ENCODE results near the gene CCNL1.

The CCNL1 gene

GRCh38 chr3:157119369-157119951, 40.5 kb downstream of the CCNL1 start (continued):
- TF ChIP-seq, protein P1, sequence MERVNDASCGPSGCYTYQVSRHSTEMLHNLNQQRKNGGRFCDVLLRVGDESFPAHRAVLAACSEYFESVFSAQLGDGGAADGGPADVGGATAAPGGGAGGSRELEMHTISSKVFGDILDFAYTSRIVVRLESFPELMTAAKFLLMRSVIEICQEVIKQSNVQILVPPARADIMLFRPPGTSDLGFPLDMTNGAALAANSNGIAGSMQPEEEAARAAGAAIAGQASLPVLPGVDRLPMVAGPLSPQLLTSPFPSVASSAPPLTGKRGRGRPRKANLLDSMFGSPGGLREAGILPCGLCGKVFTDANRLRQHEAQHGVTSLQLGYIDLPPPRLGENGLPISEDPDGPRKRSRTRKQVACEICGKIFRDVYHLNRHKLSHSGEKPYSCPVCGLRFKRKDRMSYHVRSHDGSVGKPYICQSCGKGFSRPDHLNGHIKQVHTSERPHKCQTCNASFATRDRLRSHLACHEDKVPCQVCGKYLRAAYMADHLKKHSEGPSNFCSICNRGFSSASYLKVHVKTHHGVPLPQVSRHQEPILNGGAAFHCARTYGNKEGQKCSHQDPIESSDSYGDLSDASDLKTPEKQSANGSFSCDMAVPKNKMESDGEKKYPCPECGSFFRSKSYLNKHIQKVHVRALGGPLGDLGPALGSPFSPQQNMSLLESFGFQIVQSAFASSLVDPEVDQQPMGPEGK (CRISPR knock-in tag; IDR thresholded peaks at IDR 0.05; ENCODE audit: borderline replicate concordance) = no peak
- no peak for TF ChIP-seq BACH2 (CRISPR knock-in tag; IDR thresholded peaks at IDR 0.05; ENCODE audit: borderline replicate concordance)
- TF ChIP-seq ZC3H10 (CRISPR knock-in tag; IDR thresholded peaks at IDR 0.05) = no peak
- TF ChIP-seq, protein P2, sequence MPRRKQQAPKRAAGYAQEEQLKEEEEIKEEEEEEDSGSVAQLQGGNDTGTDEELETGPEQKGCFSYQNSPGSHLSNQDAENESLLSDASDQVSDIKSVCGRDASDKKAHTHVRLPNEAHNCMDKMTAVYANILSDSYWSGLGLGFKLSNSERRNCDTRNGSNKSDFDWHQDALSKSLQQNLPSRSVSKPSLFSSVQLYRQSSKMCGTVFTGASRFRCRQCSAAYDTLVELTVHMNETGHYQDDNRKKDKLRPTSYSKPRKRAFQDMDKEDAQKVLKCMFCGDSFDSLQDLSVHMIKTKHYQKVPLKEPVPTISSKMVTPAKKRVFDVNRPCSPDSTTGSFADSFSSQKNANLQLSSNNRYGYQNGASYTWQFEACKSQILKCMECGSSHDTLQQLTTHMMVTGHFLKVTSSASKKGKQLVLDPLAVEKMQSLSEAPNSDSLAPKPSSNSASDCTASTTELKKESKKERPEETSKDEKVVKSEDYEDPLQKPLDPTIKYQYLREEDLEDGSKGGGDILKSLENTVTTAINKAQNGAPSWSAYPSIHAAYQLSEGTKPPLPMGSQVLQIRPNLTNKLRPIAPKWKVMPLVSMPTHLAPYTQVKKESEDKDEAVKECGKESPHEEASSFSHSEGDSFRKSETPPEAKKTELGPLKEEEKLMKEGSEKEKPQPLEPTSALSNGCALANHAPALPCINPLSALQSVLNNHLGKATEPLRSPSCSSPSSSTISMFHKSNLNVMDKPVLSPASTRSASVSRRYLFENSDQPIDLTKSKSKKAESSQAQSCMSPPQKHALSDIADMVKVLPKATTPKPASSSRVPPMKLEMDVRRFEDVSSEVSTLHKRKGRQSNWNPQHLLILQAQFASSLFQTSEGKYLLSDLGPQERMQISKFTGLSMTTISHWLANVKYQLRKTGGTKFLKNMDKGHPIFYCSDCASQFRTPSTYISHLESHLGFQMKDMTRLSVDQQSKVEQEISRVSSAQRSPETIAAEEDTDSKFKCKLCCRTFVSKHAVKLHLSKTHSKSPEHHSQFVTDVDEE (CRISPR knock-in tag; IDR thresholded peaks at IDR 0.05) = no peak
- no peak for TF ChIP-seq ZFP3 (CRISPR knock-in tag; IDR thresholded peaks at IDR 0.05)
- TF ChIP-seq ZFP30 (CRISPR knock-in tag; IDR thresholded peaks at IDR 0.05) = no peak
- TF ChIP-seq TCF4 (CRISPR knock-in tag; IDR thresholded peaks at IDR 0.05; ENCODE audit: borderline replicate concordance) = no peak
- TF ChIP-seq TOX (CRISPR knock-in tag; IDR thresholded peaks at IDR 0.05; ENCODE audit: borderline replicate concordance) = no peak
- TF ChIP-seq ESRRG (CRISPR knock-in tag; IDR thresholded peaks at IDR 0.05) = no peak
- TF ChIP-seq ISL1 (CRISPR knock-in tag; IDR thresholded peaks at IDR 0.05) = no peak
- TF ChIP-seq ZNF565 (CRISPR knock-in tag; conservative IDR thresholded peaks at IDR 0.05; ENCODE audit: low read depth) = no peak

GRCh38 chr3:157117875-157118654, 41.9 kb downstream of the CCNL1 start:
- TF ChIP-seq ZNF8 (CRISPR knock-in tag; IDR thresholded peaks at IDR 0.05) = no peak
- no peak for ATAC-seq

- no peak for ATAC-seq
Observed at GRCh38 chr3:157117206-157117605, 42.7 kb downstream of the CCNL1 start.

More at GRCh38 chr3:157117206-157117605, 42.7 kb downstream of the CCNL1 start:
- TF ChIP-seq ESRRG (CRISPR knock-in tag; IDR thresholded peaks at IDR 0.05) (no peak), ISL1 (CRISPR knock-in tag; IDR thresholded peaks at IDR 0.05) (no peak), PPARA (CRISPR knock-in tag; IDR thresholded peaks at IDR 0.05; ENCODE audit: borderline replicate concordance) (no peak), SNAI2 (CRISPR knock-in tag; IDR thresholded peaks at IDR 0.05) (no peak), ZNF70 (CRISPR knock-in tag; IDR thresholded peaks at IDR 0.05) (no peak), GLIS3 (CRISPR knock-in tag; IDR thresholded peaks at IDR 0.05) (no peak), TCF4 (CRISPR knock-in tag; IDR thresholded peaks at IDR 0.05; ENCODE audit: borderline replicate concordance) (no peak)
- TF ChIP-seq, protein P3, sequence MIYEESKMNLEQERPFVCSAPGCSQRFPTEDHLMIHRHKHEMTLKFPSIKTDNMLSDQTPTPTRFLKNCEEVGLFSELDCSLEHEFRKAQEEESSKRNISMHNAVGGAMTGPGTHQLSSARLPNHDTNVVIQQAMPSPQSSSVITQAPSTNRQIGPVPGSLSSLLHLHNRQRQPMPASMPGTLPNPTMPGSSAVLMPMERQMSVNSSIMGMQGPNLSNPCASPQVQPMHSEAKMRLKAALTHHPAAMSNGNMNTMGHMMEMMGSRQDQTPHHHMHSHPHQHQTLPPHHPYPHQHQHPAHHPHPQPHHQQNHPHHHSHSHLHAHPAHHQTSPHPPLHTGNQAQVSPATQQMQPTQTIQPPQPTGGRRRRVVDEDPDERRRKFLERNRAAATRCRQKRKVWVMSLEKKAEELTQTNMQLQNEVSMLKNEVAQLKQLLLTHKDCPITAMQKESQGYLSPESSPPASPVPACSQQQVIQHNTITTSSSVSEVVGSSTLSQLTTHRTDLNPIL (CRISPR knock-in tag; IDR thresholded peaks at IDR 0.05; ENCODE audit: low read depth) = no peak
- TF ChIP-seq, protein P4, sequence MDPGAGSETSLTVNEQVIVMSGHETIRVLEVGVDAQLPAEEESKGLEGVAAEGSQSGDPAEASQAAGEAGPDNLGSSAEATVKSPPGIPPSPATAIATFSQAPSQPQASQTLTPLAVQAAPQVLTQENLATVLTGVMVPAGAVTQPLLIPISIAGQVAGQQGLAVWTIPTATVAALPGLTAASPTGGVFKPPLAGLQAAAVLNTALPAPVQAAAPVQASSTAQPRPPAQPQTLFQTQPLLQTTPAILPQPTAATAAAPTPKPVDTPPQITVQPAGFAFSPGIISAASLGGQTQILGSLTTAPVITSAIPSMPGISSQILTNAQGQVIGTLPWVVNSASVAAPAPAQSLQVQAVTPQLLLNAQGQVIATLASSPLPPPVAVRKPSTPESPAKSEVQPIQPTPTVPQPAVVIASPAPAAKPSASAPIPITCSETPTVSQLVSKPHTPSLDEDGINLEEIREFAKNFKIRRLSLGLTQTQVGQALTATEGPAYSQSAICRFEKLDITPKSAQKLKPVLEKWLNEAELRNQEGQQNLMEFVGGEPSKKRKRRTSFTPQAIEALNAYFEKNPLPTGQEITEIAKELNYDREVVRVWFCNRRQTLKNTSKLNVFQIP (CRISPR knock-in tag; IDR thresholded peaks at IDR 0.05; ENCODE audit: borderline replicate concordance, low read depth) = no peak
- TF ChIP-seq, protein P1 (CRISPR knock-in tag; IDR thresholded peaks at IDR 0.05; ENCODE audit: borderline replicate concordance) = no peak
